GM13976 (cell line): ENCODE measurements around the gene DAPK1.

ENCODE experiments used
- DNase-seq: peaks from one replicate; pipeline ENCODE4 v3.0.0; 2012; ENCODE audit warnings: low spot score
- CTCF ChIP-seq: IDR thresholded peaks from 2 replicates; pipeline ENCODE4 v1.5.1; 2012; ENCODE audit warnings: borderline replicate concordance, mild to moderate bottlenecking; ENCODE audit not compliant: insufficient read depth; ENCODE audit errors: extremely low read depth, missing control alignments, control extremely low read depth
- in situ Hi-C: fragments of 300-500 bp; cut with MboI; formaldehyde crosslinking; loops from one replicate; pipeline ENCODE4 v1.12.0; 2022; ENCODE audit warnings: low sequenced_read_pairs, mixed read lengths, inconsistent platforms; ENCODE audit not compliant: unreplicated experiment

The DAPK1 gene

GRCh38 chr9:87569008-87569509, 71.4 kb downstream of the DAPK1 start:
- no peak for DNase-seq
- TF ChIP-seq CTCF, result no peak
- in situ Hi-C loops, result no loop called here

- no peak for DNase-seq
- in situ Hi-C loops, result no loop called here
- TF ChIP-seq CTCF, result no peak
Observed at GRCh38 chr9:87569518-87569917, 71.9 kb downstream of the DAPK1 start.

- in situ Hi-C loops, result no loop called here
- no peak for DNase-seq
- TF ChIP-seq CTCF, result no peak
Observed at GRCh38 chr9:87570000-87570908, 72.6 kb downstream of the DAPK1 start.

GRCh38 chr9:87572719-87573118, 75.1 kb downstream of the DAPK1 start:
- no peak for TF ChIP-seq CTCF
- no peak for DNase-seq
- in situ Hi-C loops, result no loop called here

- no peak for DNase-seq
- in situ Hi-C loops, result no loop called here
Observed at GRCh38 chr9:87573841-87574342, 76.2 kb downstream of the DAPK1 start.

GRCh38 chr9:87577746-87578145, 80.1 kb downstream of the DAPK1 start:
- DNase-seq, result no peak
- in situ Hi-C loops, result no loop called here
- TF ChIP-seq CTCF, result no peak

More at GRCh38 chr9:87573841-87574342, 76.2 kb downstream of the DAPK1 start:
- TF ChIP-seq CTCF, result no peak
